Activated T-helper 1 cell treated with Interleukin-2 at 50 U/mL for 16 hours (primary cell): ENCODE data around the gene PSMD10.

Experiments
- DNase-seq: peaks from one replicate; pipeline ENCODE4 v3.0.0-alpha.2; 2020; ENCODE audit warnings: low read depth

Gene PSMD10, protein sequence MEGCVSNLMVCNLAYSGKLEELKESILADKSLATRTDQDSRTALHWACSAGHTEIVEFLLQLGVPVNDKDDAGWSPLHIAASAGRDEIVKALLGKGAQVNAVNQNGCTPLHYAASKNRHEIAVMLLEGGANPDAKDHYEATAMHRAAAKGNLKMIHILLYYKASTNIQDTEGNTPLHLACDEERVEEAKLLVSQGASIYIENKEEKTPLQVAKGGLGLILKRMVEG

DNA sequence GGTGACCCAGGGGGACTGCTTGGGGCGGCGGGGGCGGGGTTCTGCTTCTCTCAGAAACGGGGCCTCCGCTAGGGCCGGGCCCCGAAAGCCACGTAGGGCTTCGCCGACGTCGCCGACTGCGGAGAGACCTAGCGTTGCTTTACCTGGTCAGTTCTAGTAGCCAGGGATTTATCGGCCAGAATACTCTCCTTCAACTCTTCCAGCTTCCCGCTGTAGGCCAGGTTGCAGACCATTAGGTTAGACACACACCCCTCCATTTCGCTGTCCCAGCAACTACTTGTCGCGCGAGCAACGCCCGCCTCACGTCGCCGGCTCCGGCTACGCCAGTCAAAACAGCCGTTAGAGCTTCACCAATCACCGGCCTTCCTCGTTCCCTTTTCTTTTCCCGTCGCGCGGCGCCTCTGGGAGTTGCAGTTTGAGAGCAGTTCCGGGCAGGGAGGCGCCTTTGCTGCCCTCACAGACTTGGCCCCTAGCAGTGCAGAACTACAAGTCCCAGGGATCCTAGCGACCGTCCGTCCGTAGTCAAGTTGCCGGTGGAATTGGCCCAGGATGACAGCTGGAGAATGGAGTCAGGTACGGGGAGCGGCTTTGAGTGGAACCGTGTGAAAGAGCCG, at the start of gene PSMD10, which contains the start of gene ATG4A:
PSMD10 (minus strand) TSS at position 279 of the 614 bp plus-strand sequence; CDS start at position 257, 22 bp downstream.
ATG4A (plus strand) TSS at position 515 of the 614 bp plus-strand sequence; CDS start at position 564, 49 bp downstream.
- DNase-seq: peak; percentile 78

DNA sequence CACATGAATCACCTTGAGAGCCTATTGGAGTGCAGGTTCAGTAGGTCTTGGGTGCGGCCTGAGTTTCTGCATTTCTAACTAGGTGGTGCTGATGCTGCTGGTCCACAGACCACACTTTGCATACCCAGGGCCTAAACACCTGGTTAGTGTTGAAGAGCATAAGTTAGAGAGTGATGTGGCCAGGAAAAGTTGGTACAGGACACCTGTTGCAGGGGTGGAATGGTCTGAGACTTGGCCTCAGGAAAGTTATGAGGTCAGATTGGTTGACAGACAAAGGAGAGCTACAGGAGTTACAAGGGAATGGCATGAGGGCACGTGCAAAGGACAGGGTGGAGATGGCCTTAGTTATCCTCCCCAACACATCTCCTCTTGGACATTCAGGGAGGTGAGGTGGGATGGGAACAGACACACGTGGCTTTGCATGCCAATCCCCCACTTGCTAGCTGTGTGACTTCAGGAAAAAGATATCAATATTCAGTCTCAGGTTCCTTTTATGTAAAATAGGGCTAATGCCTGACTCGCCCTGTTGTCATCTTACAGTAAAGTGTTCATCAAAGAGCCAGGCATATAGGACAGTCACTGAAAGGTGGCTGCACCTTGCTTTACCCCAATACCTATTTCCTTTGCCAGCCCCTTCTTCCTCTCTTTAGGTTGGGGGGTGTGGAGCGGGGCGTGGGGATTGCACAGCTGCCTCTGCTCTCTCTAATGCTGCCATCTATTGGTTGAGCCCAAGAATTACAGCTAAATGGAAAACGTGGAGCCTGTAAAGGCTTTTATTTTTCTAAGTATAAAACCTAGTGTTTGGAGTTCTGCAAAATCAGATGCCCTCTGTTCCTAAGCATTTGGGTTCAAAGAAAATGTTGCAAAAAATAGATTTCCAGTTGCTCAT, 47.7 kb upstream of the PSMD10 start:
- DNase-seq: no peak

DNA sequence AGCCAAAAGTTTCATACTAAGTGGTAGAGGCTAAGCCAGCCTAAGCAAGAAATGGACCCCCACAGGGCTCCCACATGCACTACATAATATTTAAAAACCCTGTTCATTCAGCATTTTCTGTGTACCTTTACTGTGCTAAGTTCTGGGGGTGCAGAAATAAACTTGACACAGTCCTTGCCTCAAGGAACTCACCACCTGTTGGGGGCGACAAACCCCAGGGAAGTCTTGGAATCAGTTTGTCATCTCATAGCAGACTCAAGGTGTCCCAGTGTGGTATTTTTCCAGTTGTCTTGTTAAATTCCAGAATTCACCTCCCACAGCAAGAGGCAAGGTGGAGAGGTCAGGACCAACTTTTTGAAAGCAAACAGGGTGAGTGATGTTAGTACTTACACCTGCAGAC, 43.4 kb upstream of the PSMD10 start:
- no peak for DNase-seq

DNA sequence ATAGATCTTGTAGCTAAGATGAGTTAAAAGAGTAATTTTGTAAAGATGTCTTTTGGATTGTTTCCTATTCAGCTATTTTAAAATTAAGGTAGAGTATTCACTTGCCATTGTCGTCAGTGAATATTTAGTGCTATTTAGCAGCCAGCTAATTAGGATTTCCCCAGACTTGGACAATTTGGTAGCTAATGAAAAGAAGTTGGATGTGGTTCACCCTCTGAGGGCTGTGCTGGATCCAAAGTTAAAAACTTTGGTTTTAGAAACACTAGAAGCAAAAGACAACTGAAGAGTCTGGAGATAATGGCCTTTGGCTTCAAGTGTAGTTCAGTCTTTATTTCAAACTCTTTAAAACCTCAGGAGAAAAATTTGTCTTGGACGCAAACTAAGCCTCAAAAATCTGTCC, 41.5 kb upstream of the PSMD10 start:
- no peak for DNase-seq

DNA sequence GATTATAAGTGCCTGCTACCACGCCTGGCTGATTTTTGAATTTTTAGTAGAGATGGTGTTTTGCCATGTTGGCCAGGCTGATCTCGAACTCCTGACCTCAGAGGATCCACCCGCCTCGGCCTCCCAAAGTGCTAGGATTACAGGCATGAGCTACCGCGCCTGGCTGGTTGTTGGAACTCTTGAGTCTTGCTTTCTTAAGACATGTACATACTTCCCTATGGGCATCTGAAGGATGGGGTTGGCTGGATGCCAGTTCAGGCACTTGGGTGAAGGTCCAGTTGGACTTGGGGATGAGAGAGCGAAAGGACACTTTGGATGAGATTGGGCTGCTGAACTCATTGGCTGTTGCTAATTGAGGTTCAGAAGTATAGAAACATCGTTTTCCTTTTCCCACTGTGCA, 40.7 kb upstream of the PSMD10 start:
- no peak for DNase-seq

DNA sequence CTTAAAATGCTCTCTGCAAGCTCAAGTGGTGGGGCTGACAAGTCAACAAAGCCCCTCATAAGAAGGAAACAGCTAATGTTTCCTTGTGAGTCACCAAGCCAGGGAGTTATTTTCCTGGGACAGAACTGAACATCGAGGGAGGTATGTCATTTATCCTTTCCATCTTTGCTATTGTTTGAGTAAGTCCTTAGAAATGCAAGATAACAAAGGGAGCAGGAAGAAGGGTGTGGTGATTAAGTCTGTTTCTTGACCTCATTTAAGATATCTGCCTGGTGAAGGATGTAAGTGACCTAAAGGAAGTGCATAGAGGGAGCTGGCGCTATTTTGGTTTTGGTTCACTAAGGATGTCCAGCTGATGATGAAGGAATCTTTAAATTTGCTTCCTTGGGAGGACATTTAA, 40.1 kb upstream of the PSMD10 start:
- no peak for DNase-seq

DNA sequence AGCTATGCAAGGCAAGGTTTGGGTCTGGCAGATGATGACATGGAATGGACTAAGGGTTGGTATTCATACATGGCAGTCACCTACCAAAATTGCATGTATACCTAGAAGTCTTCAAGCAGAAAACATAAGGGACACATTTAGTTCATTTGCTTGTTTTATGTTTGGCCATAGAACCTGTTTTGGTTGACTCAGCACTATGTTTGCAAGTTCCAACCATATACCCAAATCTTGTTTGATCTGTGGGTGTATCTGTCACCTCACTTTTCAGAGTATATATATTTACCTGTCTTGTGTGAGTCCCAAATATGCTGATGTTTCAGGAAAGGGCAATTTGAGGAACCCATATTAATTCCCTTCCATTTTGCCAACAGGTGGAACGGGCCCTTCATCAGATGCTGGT, 39.5 kb upstream of the PSMD10 start:
- no peak for DNase-seq

DNA sequence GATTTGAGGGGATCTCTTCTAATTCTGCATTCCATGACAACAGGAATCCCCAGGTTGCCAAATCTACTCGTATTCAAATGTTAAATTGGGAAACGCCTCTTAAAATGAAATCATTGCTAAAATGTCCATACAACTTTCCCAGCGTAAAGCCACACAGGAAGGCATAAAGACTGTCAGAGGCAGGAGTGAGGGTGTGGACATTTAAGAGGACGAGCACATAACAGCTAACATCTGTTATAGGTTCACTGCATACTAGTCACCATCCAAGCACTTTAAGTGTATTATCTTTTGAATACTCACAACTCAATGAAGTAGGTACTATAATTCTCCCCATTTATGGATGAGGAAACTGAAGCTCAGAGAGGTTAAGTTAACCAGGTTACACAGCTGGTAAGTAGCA, 35.8 kb upstream of the PSMD10 start:
- no peak for DNase-seq

DNA sequence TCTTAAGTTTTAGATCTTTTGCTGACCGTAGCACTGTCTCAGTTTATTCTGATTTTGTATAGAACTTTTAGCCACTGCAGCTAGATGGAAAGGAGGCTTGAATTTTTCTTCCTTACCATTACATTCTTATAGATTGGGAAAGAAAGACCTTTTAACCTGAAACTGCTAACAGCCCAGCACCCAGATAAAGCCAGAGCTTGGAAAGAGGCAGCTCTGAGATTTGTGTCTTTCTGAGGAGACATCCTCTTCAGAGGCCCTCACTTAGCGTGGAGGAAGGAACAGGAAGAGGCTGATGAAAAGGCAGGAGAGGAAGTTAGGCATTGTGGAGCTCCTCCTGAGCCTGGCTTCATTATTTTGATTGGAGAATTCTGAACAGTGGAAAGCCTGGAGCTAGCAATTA, 35.3 kb upstream of the PSMD10 start:
- DNase-seq: no peak

DNA sequence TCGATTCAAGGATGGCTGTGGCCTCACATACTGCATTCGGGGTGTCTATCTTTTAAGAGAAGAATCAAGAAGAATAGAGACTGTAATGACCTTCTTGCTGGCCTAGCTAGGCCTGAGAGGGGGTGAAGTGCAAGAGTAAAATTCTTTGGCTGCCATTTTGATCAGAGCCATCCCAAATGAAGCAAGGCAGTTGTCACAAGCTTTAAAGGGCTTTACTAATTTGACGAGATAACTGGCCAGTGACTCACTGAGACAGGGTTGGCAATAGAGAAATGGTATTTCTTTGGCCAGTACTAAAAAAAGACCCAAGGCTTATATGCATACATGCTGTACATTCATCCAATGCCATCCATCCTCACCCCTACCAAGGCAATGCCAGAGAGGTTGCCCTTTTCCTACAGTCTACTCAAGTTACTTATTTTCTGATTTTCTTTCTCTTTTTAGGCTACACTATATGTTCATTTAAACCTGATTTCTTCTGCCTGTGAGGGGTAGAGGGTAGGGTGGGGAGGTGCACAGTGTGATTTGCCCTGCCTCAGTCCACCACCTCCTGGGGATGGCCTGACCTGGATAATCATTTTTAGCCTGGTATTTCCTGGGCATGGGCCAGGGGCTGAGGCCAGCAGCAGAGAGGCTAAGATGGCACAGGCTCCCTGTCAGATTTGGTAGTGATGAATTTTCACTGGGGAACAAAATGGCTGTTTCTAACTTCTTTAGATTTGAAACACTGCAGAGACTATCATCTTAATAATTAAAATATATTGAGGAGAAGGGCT, 32.4 kb upstream of the PSMD10 start:
- no peak for DNase-seq

DNA sequence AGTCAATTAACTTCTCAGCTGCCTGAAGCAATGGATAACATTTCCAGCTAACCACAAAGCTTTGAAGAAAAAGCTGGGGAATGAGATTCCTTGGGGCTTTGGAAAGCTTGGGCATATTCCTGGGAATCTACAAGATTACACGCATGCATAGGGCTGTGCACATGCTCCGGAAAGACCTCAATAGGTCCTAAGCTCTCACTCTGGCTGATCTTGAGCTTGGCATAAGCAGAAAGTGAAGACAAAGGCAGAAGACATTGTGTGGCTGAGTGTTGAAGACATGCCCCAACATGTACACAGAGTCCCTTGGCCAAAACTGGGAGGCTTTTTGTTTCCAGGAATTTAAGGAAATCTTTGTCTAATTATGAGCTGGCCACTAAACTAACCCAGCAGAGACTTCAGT, 31.4 kb upstream of the PSMD10 start:
- no peak for DNase-seq

DNA sequence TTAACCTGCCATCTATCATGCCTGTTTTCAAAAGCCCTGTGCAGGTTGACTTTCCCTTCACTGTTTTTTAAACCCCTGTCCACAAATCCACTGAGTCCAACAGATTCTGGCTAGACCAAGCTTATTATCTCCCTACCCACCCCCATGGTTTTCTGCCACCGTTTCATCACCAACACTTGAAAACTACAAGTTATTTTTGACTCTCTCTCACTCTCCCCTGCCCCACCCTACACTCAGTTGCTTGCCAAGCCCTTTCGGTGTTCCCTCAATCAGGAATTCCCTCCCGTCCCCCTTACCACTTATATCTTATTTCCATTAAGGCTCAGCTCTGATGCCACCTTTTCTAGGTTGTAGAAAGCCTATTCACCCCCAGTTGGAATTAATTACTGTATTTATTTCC, 29.9 kb upstream of the PSMD10 start:
- DNase-seq: no peak

DNA sequence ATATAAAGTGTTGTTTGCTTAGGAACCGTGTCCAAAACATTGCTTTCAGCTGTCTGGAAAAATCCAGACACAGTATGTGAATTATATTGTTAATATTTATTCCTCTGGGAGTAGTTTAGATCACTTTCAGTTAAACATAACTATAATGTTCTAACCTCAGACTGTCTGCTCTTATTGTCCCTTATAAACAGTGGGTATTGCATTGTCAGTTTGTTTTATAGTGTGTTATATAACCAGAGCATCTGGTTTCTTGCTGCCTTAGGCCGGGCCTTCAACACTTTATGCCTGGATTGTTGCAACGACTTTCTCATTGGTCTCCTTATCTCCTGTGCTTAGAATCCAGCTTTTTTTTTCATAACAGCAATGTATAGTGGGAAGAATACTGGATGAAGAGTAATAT, 26.6 kb upstream of the PSMD10 start:
- no peak for DNase-seq

DNA sequence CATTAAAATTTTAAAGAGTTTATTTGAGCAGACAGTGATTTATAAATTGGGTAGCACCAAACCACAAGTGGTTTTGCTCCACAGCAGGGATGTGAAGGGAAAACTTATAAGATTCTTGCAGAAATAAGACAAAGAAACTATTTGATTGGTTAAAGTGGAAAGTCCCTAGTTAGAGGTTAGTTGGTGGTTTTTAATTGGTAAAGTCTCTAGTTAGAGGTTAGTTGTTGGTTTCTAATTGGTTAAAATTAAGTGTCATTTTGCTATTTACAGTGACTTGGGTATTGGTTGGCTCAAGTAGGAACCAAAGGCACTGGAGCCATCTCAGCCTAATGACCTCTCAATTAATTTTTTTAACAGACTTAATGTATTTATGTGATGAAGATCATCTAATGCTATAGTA, 23.2 kb upstream of the PSMD10 start:
- no peak for DNase-seq

DNA sequence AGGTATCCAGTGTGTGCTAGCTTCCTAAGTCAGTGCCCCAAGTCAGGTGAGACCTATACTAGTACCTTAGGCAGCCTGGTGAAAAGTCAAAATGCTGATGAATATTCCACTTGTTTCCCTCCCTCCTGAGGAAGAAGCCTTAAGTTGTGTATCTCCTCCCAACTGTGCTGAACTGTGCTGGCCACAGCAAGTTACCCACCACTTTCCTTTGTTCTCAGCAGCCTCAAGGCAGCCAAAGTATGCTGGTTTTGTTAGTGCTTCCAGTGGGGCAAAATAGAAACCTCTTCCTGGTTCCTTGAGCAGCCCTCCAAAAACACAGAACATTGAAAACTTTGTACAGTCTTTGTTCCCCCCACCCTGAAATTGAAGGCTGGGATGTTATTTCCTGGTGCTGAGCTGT, 14.1 kb upstream of the PSMD10 start:
- DNase-seq: no peak

DNA sequence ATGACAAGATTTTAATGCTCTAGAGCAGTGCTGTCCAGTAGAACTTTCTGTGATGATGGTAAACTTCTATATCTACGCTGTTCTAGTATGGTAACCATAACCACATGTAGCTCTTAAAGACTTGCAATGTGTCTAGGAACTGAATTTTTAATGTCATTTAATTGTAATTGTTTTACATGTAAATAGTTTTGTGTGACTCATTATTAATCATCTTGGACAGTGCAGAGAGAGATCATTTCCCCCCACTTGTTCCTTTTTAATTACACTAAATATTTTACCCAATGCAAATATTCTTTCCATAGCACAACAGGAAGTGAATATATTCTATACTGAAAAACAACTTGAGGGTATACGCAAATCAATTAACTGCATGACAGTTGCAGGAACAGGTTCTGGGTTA, 6.0 kb upstream of the PSMD10 start:
- no peak for DNase-seq

DNA sequence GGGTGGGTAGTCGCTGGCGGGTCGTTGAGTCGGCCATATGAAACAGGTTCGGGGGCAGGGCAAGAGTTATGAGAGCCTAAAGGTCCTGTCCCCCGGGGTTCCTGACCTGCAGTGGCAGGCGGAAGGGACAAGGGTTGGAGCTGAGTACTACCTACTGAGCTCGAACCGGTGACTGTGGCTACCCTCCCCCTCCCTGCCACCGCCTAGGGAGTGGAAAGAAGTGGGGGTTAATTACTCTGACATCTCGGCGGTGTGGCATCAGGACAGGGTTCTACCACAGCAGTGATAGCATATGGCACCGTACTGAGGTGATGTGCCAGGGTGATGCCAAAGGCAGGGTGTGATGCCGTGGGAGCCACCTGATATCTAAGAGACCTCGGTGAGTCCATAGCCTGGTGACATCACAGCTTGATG, 543 bp upstream of the PSMD10 start:
- DNase-seq: peak; percentile 1

DNA sequence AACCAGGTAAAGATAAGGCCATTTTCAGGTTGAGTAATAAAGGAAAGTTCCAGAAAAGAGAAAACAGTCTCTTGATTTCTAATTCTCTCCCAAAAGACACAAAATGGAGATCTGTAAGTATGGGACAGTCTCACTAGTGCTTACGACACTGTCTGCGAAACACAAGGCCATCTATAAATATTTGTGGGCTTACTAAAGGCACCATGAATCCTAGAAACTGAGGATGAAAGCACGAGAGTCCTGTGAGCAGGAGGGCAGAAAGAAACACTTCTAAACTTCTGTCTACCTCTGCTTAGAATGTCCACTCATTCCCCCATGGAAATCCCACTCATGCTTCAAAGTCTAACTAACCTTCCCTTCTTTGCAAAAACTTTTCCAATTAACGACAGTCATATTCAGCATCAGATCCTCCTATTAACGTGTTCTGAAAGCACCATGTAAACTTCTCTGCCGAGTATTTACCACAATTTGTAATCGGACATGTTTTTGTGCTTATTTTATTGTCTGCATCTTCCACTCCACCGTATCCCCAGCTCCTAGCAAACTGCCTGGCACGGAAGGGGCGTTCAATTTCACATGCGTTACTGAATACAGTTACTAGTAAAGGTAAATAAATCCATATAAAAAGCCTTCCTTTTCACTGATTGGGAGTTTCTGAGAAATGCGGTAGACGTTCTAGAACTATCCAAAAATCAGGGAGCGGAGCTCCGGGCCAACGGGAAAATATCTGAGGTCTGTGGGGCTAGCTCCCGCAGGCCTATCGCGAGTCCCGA, 665 bp downstream of the PSMD10 start:
- no peak for DNase-seq

DNA sequence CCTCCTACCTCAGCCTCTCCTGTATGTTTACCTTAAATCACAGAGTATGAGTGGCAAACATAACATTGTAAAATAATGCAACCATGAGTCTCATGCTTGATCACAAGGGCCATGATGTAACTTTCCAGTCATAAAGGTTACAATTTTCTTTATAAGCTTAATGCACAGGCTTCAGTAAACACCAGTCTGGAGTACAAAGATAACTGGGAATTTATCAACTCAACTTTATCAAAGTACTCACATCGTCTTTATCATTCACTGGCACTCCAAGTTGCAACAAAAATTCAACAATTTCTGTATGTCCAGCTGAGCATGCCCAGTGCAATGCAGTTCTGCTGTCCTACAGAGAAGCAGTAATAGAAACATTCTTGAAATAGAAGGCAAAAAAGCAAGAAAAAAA, 2.8 kb downstream of the PSMD10 start:
- DNase-seq: no peak

DNA sequence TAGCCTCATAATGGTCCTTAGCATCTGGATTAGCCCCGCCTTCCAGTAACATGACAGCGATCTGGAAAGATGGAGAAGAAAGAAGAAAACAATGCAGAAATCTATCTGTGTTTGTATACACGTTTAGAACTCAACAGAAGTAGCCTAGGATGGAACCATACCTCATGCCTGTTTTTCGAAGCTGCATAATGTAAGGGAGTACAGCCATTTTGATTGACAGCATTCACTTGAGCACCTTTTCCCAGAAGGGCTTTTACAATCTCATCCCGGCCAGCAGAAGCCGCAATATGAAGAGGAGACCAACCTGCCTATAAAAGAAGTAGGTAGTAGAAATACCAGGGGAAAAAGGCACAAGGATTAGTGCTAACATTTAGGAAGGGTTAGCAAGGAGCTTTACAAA, 3.5 kb downstream of the PSMD10 start:
- DNase-seq: no peak

DNA sequence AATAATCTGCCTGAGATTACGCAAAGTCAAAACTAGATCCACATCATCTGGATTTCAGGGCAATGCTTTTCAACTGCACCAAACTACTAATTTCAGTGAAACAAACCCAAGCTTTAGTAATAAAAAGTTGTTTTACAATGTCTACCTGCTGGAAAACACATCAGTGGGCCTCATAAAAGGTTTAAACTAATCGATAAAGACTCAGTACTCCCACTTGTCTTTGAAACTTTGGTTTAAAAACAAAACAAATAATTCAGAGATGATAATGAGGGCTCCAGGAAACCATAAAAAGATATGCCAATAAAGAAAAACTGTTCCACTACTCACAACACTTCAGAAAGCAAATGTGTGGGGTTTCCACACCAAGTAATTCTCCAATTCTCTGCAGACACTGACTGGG, 10.2 kb downstream of the PSMD10 start:
- no peak for DNase-seq

DNA sequence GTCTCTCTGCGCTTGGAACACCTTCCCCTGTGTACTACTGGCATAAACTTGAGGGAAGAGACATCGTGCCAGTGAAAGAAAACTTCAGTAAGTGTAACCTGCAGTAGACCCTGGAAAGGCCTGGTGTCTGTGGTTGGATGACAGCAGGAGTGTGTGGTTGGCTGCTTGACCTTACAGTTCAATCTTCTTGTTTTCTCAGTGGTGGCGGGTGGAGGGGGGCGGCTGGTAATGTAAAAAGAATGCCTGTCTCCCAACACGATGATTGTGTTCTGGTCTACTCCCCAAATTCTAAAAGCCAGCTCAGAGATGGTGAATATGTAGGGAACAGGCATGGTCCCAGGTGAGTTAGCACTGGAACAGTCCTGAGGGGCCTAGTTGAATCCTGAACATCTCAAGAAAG, 18.6 kb downstream of the PSMD10 start:
- no peak for DNase-seq
